NCI-H1092 treated with DMSO at 0.1 percent for 48 hours (cell line): Measurements from ENCODE around the gene GIT1.

ENCODE experiments used
- DNase-seq: peaks from one replicate; lab custom pipeline; 2025; lab: John Stamatoyannopoulos, UW

Gene GIT1

DNA sequence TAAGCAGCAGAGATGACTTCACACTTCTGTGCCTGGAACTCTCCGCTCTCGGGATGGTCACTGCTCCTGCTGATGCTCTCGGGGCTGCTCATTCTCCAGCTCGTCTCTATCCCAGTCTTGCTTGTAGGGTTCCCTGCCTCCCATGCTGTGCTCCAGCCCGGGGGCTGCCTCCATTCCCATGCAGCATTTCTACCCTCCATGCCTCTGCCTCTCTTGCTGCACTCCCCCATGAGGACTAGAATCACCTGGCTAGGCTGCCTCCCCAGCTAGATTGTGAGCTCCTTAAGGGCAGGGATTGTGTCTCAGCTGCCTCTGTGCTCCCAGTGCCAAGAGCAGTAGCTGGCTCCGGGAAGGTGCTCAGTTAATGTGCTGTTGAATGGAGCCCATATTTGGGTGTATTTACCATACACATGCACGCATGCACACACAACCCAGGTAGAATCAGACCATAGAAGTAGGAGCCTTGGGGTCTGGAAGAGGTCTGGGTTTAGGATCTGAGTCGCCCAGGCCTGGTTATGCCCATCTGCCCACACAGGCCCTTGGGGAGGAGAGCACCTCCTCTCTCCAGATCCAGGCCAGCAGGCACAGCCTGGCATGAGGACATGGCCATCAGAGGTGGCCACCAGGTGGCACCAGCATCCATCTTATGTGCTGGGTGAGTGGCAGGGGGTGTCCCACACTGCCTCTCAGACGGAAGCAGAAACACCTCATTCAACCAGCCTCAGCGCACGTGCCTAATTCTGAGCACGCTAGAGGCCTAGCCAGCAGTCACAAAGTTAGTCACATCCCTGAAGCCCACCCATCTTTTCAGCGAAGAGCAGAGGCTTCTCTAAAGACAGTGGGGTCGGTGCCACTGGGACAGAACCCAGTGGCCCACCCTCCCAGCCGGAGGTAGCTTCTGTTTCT, 9.3 kb downstream of the GIT1 start:
- DNase-seq = peak; percentile 59

DNA sequence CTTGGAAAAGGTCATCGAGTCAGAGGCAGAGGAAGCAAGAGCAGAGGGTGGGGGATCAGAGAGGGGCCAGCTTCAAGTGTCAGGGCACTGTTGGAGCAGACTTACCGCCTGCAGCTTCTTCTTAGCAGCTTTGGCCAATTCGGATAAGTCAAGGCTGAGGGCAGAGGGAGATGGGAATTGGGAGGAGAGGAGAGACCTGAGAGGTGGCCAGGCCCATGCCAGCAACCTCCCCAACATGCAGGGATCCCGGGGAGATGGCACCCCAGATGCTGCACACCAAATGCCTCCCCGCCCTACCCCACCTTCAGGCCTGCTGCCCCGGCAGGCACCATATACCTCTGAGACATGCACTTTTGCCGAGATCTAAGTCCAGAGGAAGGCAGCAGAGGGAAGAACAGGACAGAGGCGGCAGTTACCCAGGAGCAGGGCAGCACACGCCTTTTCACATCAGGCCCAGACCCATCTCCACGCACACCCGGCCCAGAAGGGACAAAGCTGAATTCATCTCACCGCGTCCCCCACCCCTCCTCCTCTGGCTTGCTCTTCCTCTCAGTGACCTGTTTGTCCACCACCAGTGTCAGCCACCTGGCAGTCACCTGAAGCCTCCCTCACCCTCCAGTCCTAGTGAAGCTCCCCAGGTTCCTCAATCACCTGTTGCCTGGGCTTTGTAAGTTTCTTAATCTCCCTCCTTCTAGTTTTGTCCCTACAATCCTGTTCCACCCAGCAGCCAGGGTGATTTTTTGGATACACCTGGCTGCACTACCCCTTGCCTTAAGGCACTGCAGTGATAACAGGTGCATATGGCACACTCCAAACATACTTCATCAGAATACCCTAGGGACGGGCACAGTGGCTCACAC, 10.6 kb downstream of the GIT1 start:
- DNase-seq = no peak

DNA sequence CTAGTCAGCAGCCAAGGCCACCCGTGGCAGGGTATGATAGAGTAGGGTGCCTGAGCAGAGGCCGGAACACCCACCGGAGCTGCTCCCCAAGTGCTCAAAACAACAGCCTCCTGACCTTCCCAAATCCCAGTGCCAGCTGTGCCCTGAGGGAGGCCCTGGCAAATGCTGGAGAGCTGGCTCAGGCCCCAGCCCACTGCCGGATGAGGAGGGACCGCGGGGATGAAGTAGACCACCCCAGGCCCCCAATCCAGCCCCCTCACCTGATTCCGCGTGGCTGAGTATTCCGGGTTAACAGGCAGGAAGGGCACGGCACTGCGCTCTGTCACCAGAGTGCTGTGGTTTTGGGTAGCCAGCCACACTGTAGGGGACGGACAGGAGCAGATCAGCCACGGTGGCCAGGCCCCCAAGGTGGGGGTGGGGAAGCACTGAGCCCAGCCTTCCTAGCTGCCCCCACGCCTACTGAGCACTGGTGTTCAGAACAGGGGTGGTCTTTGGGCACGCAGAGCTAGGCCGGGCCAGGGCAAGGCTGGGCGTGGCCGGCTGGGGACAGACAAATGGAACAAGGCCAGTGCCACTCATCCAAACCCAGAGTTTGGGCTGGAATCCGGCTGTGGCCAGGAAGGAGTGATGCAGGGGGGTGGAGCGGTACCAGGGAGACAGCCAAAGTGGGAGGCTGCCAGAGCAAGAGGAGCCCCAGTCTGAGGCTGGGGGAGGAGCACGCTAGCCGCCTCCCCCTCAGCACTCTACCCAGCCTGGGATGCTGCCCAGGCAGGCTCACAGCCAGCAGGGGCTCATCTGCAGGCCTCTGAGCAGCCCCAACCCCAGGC, 11.8 kb downstream of the GIT1 start:
- no peak for DNase-seq

DNA sequence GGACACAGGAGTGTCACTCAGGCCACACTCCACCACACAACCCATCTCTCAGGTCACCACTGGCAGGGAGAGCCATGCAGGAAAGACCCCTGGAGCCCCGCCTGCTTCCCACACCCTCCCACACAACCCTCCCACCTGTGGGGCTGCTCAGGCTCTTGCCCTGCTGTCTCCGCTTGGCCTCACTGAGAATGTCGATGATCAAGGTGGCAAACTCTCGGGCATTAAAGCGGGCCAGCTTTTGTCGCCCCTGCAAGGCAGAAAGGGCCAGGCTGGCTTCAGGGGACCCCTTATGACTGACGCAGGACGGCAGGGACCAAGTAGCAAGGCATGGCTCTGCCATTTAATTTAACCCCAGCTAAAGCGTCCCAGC, 12.5 kb downstream of the GIT1 start:
- DNase-seq = no peak

DNA sequence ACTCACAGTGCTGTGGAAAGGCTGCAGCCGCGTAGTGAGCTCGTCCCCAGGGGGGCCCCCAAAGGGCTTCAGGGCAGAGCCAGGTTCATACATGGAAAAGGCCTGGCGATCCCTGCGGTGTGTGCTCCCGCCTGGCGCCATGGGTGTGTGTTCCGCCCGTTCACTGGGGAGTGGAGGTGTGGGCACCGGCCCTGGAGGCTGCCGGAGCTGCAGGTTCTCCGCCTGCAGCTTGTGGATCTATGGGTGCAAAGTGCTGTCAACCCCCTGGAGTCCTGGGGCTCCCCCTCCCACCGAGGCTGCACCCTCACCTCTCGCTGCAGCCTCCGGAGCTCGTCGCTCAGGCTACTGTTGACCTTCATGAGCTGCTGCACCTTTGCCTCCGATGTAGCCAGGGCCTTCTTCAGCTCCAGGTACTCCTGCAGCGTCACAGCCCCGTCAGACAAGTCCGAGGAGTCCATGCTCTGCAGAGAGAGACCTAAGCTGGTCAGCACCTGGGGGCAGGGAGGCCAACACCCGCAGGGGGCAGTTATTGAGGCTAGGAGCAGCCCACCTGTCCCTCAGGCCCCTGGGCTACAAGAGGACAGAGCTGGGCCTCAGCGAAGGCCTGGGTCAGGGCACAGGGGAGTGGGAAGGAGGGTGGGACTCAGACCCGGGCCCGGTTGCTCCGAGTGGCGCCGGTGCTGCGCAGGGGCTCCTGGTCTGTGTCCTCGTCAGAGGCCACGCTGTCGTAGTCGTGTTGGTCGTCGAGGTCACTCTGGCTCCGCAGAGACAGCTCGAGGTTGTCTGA, 13.0 kb downstream of the GIT1 start:
- no peak for DNase-seq

DNA sequence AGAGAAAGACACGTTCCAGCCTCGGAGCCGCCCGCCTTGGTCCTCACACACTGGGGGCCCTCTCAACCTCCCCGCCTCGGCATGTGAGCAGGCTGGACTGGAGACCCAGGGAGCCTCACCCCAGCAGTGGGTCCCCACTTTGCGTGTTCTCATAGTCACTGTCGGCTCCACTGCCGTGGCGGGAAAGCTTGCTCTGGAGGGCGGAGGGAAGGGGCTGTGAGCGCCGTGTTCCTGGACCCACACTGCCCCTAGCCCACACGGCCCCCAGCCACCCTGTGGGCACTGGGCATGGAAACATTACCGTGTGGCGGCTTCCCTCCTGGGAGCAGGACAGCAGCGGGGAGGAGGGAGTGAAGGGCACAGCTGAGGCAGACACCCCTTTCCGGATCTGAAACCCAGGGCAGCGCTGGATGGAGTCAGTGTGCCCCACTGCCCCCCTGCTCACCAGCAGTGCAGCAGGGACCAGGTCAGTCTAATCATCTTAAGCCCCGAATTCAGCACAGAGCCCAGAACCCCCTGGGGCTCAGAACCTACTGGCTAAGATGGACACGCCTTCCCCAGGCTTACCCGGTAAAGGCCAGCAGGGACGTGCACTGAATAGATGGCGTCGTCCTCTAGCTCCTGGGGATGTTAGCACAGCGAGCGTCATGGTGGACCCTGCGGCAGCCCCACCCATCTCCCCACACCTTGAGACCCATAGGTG, 13.8 kb downstream of the GIT1 start:
- no peak for DNase-seq

DNA sequence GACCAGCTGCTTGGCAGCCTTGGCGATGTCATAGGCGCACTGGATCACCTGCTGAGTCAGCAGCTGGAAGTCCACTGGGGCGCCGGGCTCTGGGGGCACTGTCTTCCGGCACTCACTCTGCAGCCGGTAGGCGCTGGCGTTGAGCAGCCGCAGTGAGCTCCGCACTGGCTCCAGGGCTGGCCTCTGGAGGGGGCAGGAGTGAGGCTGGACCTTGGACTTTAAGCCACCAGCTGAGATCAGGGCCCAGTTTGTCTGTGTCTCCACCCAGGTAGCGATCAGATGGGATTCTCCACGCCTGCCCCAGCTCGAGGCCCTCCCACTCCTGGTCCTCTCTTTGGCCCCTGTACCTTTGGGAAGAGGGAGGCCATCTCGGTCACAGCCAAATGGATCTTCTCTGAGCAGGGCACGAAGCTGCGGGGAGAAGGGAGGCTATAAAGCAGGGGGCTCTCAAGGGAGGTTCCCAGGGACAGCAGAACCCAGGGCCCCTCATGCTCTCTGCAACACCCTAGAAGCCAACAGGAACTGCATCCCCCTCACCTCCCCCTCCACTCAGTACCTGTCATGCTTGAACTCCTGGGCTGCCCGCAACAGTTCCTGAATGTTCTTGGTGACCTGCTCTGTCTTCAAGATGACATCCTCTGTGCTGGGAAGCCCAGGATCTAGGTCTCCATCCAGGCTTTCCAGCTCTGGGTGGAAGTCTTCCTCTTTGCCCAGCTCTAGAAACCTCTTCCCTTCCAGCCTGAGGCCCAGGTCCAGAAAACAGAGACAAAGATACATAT, 14.5 kb downstream of the GIT1 start:
- DNase-seq = no peak

DNA sequence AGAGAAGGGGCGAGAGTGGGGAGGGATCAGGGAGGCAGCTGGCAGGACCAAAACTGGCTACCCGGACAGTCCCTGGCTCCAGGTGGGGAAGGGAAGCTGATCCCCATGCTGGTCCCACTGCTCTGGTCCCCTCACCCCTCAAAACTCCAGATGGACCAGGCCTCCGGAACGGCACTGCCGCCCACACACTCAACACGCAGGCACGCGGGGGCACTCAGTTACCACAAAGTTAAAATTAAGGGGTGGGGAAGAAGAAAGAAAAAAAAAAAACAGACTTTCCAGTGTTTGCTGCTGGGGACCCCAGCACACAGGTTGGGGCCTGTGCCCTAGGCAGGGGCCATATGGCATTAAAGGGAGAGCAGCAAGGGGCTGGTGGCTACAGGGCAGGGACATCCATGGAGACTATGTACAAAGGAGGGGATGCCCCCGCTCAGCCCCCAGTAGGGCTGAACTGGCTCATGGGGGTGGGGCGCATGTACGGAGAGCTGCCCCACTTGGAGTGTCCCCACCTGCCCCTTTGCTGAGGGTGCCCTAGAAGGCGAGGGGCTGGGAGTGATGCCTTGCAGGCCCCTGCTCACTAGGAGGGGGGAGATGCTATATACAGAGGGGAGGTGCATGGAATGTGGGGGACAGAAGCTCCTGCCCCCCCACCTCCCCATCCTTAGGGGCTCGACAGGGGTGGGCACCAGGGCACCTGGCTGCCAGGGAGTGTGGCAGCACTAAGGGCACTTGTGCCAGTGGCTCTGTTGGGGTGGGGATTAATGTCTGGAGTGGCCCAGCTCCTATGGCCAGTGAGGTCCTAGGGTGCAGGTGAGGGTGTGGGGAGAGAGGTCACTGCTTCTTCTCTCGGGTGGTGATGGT, 15.3 kb downstream of the GIT1 start:
- DNase-seq = no peak

DNA sequence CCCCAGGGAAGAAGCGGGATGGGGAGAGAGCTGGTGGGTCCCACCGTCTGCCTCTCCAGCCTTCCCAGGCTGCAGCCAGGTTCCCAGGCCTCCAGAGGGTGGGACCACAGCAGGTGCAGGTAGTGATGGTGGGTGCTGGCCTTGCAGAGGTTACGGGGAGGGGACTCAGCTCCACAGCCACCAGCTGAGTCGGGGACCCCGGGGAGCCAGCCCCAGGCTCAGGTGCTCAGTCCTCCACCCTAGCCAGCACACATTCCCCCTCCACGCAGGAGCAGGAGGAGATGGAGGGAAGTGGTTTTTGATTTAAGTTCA, 15.9 kb downstream of the GIT1 start:
- no peak for DNase-seq

DNA sequence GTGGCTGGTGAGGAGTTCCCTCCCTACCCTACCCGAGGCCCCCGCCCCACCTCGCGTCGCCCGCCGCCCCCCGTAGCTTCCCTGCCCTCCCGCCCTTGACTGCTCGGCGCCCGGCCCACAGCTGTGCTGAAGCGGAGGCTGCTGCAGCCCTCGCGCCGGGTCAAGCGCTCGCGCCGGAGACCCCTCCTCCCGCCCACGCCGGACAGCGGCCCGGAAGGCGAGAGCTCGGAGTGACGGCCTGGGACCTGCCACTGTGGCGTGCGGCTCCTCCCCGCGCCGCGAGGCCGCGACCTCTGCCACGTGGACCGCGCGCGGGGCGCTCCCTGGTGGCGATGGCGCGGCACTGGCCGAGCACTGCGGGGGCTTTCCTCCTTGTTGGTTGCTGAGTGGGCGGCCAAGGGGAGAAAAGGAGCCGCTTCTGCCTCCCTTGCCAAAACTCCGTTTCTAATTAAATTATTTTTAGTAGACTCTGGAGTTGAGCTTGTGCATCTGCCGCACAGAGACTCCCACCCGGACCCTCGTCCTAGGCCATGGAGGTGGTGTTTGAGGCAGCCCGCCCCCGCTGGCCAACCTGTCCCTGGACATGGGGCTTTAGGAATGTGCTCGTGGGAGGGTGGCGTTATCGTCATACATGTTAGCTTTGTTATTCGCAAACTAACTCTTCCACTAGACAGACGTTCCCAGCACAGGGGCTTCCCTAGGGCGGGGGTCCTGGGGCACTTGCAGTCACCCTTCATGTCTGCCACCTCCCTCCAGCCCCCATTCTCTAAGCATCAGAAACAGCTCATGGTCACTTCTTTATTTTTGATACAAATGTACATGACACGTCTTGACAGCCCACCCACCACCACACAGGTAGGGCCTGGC, 16.5 kb downstream of the GIT1 start:
- no peak for DNase-seq

DNA sequence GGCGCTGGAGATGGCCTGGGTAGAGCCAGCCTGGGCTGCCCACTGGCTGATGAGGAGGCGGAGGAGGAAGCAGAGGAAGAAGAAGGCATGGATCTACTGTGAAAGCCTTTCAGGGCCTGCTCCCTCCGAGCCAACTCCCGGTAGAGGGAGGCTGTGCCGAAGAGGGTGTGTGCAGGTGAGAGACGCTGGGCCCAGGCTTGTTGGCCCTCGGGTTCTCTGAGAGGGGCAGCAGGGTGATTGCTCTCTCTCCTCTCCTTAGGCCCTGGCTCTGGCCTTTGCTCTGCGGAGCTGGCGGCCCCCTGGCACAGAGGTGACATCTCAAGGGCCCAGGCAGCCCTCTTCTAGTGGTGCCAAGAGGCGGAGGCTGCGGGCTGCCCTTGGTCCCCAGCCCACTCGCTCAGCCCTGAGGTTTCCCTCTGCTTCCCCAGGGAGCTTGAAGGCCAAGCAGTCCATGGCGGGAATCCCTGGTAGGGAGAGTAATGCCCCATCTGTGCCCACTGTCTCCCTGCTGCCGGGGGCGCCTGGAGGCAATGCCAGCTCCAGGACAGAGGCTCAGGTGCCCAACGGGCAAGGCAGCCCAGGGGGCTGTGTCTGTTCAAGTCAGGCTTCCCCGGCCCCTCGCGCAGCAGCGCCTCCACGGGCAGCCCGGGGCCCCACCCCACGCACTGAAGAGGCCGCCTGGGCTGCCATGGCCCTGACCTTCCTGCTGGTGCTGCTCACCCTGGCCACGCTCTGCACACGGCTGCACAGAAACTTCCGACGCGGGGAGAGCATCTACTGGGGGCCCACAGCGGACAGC, 17.4 kb downstream of the GIT1 start:
- DNase-seq = no peak

DNA sequence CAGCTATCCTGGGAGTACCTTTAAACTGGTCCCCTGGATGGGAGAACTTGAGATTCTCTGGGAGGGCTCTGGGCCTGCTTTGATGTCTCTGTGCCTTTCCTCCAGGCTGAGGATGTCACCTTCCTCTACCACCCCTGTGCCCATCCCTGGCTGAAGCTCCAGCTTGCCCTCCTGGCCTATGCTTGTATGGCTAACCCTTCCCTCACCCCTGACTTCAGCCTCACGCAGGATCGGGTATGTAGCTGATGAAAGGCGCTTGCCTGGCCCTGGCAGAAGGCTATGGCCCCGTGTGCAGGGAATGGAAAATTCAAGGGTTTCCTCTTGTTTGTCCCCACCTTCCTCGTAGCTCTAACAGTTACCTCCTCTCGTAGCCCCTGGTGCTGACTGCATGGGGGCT, 18.0 kb downstream of the GIT1 start:
- no peak for DNase-seq

DNA sequence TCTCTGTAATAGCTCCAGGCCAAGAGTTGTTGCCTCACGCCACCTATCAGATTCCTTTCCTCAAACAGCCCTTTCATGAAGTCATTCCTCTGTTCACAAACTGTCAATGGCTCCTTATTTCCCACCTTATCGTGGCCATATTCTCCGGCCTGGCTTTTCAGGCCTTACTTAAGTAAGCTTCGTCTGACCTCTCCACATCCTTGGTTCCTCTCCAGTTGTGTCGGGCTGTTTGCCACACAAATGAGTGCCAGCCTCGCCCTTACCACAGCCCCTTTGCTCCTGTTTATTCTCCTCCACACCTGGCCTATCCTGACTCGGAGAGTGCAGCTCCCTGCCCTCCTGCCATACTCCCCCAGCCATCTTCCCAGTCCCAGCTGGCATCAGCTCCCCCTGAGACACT, 18.9 kb downstream of the GIT1 start:
- no peak for DNase-seq

DNA sequence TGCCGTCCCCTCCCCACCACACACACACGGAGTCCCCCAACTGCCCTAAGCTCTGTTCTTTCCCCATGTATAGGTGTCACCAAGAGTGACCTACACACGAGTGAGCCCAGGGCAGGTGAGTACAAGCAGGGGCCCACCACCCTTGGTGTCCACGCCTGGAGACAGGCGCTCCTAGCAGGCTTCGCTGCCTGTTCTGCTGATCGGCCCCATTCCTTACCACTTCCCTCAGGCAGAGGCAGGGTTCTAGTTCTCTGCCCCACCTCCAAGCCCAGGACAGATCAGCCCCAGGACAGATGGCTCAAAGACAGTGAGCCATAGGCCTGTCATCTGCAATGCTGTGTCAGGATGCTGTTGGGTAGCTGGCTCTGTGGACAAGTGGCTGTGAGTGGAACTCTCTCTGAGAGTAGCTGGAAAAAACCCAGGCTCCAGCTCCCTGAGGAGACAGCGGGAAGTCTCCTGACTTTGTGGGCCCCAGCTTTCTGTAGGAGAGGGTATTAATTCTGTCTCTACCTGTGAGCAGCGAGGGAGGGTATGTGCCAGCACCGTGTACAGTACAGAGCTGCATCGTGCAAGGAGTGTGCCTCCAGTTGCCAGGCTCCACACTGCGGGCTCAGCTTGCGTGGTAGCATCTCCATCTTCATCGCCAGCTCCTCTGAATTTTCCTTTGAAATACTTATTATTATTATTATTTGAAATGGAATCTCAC, 20.1 kb downstream of the GIT1 start:
- no peak for DNase-seq

DNA sequence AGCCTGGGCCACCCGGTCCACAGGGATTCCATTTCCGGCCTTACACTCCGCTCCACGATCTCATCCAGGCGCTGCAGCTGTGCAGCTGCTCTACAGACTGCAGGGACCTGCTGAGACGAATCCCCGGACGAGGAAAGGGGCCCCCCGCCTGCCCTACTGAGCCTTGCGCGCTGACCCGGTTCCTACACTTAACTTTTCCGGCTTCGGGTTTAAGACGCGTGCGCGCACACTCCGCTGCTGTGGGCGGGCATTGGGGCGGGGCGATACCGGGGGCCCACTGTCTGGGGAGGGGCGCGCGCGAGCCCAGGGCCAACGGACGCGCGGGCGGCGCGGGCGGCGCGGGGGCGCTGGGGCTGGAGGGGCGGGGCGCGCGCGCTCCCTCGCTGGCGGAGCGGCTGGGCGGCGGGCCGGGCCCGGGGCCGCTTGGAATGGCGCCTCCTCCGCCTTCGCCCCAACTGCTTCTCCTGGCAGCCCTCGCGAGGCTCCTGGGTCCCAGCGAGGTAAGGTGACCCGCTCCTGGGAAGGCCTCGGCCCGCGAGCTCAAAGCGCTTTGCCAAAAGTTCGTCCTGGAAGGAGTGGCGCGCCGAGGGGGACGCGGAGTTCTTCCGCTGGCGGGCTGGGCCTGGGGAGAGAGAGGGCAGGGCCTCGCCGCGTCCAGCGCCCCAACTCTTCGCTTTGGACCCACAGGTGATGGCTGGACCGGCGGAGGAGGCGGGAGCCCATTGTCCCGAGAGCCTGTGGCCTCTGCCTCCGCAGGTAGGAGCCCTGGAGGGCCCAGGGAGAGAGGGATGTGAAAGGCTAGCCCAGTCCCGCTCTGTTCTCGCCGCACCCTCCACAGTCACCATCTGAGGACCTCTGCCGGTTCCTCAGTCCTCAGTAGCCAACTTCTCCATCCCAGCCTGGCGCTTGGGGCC, 20.9 kb downstream of the GIT1 start, which contains the start of gene TP53I13:
Gene TP53I13 (plus strand): TSS at position 371 of the 914 bp plus-strand sequence. CDS start 58 bp downstream, at position 429.
- DNase-seq = peak; percentile 53
